HPDE6-E6E7 (cell line): ENCODE measurements around the gene CLASP1.

Experiments used
- DNase-seq: peaks from one replicate; pipeline ENCODE4 v3.0.0; 2011; ENCODE audit warnings: missing footprints; ENCODE audit errors: extremely low spot score

CLASP1 gene

DNA sequence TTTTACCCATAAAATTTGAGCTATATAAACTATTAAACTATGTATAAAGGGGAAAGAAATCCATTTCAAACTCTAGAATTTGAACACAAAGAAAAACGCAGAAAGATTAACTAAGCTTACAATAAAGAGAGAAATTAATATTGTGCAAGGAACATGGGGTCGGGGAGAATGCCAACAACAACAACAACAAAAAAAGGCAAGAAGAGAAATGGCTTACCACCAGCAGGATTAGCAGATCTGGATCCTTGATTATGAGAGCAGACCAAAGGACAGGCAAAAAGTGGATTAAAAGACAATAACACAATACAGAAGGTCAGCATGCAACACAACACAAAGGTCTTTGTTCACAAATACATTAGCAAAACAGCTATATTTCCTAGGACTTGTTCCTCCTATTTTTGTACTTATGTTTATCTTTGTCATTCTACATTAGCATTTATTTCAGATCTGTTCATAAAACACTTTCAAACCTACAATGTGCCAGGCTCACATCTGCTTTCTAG, 222.0 kb downstream of the CLASP1 start:
- DNase-seq: no peak

DNA sequence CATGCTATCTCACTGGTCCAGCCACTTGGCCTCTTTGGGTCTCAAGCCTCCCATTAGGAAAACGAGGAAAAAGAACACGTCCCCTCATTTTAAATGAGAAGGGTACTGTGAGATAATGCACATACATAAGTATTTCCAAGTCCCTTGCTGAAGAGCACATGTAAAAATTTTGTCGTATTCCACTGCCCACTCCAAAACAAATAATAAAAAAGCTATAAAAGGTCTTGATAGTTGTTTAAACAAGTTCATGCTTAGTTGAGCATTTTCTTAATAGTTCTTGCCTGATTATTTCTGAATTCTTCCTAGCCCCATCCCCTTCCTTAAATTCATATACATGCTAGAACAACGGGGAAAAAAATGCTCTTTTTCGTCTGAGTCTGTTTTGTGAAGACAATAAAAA, 228.8 kb downstream of the CLASP1 start:
- DNase-seq: no peak

DNA sequence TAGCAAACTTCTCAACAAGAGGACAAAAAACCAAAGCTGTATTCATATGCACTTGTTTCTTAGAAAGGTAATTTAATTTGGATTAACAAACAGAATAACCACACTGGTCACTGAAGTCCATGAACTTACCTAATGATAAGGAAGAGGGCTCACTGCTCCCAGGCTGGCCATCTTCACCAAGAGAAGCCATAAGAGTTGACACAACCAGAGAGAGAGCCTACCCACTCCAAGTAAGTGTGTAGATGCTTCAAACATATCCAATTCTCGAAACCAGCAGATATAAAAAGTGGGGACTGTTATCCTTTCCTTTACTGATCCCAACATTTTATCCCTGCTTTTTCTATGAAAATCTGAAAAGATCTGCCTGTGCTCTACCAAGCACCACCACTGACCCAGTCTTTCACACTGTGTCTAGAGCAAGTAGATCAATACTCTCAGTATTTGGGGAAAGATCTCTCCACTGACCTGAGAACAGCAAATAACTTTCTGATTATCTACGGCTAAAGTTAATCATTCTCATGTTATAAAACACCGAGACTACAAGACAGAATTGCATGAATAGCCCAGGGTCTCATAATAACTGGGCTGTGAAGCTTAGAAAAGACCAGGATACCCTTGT, 230.1 kb downstream of the CLASP1 start:
- no peak for DNase-seq

DNA sequence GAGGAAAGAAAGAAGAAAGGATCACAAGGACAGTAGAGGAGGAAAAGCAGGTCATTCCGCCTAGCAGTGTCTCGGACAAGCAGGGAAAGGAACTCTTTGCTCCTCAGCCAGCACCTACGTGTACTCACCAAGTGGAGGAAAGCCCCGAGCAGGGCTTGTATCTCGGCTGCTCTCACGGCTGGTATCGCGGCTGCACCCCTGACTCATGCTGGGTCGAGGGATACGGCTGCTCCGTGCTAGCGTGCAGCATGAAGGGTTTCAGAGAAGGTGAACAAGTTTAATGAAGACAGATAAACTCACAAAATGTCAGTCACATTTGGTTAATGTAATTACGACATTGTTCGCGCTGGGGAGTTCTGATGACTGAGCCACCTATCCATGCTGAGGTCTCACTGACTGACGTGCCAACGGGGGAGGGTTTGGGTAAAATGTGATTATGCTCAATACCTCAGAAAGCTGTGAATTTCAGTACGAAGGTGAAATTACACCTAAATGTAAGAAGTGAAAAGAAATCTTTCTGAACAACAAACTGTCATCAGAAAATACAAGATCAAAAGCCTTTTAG, 230.7 kb downstream of the CLASP1 start:
- no peak for DNase-seq

DNA sequence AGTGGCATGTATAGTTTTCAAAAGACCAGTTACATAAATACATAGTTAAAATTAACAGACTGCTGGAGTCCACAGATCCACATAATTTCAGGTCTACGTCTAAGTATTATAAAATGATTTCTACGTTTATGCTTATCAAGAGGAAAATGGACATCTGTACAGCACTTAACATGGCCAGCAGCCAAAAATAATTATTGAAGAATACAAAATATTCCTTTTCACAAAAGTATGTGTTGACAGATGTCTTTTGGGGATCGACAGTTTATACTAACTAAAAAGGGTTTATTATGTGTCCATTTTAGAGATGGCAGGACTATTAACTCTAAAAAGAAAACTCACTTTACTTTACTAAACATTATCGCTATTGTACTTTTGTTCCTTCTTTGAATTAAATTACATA, 231.4 kb downstream of the CLASP1 start:
- no peak for DNase-seq

DNA sequence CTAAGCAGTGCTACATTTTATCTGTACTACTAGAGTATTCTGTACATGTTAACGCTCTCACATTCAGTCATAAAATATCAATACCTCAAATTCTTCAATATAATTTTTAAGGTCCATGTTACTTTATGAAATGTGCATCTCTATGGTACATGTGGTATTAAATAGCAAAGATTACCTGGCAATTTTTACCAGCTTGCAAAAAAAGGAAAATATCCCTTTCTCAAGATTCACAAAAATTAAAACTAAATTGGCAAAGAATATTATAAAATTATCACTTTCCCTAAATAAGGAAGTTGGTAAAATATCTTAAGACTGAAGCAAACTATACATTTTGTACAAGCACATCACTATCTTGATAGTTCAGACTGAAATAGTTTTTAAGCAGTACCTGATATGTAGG, 233.5 kb downstream of the CLASP1 start:
- no peak for DNase-seq

DNA sequence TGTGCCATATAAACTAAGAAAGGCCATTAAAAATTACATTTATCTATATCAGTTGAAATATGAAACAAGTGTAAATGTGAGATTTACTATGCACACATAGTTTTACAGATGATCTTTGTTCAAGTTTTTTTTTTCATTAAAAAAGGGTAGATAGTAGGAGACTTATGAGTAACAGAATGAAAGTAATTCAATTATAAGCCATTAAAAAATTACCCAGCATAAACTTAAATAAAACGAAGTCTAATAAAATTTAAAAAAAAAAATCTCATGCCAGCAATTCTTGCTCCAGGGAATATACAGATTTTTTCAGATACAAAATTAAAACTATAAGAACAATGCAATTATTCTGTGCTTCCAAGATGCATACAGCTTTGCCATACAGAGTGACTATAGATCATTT, 236.9 kb downstream of the CLASP1 start:
- DNase-seq: no peak

DNA sequence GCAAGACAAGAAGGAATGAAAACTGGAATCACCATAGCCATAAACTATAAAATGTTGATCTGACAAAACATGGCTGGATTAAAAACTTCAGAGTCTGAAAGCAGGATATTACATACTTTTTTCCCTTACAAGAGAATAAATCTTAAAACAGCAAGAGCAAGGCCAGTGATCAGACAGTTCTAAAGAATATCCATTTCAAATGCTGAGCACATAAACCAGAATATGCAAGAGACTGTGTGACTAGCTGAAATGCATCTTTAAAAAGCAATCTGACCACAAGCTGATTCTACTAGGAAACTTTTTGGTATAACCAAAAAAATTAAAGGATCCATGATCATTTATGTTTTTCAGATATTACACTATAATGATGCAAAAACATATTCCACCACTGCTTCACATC, 239.3 kb downstream of the CLASP1 start:
- DNase-seq: no peak

DNA sequence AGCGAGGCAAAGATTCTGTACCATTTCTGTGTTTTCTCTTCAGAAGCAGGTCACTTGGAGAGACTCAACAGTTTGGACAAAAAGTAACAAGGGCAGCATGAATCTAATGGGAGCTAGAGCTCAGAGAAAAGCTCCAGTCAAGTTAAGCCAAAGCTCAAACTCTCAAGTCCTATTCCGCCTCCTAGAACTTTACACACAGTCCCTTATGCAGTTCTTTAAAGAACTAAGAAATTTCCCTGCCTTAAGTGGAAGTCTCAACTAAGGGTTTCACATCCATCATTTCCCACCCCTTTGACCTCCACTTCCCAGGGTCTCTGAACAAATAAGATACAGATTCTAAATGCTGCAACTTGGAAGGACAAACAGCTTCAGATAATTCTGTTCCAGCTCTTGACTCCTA, 239.9 kb downstream of the CLASP1 start:
- DNase-seq: no peak

DNA sequence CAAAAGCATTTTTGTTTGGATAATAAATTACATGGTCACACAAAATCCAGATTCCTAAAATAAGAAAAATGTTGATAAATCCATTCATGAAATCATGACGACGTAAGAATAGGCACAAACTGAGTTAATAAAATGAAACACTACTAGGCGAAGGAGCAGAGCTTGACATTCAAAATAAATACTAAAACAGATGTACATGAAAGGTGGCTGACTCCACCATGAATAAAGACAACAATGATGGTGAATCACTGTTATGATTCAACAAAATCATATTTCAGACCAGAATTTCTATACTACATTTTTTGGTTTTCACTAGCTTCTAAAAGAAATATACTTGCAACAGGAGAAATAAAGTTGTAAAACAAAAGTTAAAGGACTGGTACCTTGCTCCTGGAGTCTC, 240.6 kb downstream of the CLASP1 start:
- no peak for DNase-seq

DNA sequence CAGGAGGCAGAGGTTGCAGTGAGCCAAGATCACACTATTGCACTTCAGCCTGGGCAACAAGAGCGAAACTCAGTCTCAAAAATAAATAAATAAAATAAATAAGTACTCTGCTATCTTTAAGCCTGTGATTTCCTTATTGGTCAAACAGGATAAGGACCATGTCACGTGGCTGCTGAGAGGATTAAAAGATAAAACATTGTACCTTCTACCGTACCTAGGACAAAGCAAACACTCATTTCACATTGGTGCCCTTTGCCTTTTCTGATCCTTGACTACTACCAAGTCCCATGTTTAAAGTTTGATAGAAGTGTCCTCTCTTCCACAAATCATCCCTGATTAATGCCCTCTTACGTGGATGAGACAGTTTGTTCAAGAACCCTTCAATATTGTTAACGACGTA, 244.0 kb downstream of the CLASP1 start:
- DNase-seq: no peak

DNA sequence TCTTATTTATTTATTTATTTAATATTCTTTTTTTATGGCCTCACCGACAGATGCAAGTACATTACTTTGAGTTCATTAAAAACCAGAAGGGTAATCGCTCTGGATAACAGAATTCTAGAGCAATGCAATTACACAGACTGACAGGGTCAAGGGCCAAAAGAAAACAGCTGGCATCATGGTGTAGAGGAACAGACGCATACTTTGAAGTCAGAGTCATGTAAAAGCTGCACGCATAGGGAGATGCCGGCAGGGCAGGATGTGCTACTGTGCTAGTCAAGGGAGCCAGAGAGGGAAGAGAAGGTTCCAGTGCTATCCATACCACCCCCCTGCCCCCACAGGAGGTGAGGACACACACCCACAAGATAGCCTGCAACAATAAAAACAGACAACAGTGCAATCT, 249.1 kb downstream of the CLASP1 start:
- DNase-seq: no peak

DNA sequence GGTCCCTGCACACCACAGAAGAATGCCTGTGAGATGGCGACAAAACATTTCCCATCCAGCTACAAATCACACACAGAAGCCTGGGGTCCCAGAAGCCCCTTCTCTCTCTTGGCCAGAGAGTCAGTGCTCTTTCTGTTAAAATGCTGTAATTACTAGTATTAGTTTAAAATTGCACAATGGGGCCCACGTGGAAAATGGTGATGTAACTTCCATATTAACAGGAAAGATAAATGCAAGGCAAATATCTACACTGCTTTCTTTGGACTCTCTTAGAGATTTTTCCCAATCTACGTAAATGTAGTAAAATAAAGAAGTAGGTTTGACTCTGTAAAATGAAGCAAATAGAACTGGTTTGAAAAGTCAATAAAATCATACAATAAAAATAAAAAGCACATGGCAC, 250.4 kb downstream of the CLASP1 start:
- DNase-seq: no peak

DNA sequence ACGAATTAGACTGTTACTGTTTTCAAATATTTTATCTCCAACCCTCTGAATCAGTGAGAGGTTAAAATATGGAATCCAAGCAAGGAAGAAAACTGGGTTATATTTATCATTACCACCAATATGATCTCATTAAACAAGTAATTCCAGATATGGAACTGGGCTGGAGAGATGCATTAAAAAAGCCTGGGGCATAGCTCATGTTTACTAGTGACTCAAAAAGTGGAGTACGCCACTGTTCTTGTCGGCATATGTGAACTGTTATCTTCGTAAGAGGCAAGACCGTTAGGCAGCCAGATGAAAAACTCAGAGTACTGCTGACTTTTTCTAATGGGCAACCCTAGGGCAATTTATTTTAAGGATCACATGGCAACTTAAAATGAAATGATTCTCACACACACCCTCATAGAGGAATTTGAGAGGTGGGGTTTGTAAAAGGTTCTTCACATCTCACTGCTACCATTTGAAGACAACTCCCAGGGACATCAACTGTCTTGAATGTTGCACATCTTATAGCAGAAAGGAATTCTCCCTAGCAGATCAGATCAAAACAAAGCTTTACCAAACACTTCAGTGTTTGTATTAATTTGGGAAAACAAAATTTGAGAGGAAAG, 259.1 kb downstream of the CLASP1 start:
- DNase-seq: no peak

DNA sequence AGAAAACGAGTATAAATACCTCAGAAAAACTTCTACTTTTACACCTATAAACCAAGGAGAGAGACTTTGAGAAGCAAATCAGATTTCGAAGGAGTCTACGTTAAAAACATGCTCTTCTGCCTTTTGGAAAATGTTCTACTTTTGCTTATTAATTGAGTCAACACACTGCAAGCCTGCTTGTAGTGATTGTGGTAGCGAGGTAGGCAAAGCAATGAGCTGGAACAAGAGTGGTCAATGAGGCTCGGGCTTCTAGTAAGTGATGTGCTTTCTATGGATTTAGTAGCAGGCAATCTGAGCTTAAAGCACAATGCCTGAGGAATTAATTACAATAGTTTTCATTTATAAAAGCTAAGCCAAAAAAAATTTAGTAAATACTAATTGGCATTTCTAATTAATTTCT, 260.9 kb downstream of the CLASP1 start:
- no peak for DNase-seq

DNA sequence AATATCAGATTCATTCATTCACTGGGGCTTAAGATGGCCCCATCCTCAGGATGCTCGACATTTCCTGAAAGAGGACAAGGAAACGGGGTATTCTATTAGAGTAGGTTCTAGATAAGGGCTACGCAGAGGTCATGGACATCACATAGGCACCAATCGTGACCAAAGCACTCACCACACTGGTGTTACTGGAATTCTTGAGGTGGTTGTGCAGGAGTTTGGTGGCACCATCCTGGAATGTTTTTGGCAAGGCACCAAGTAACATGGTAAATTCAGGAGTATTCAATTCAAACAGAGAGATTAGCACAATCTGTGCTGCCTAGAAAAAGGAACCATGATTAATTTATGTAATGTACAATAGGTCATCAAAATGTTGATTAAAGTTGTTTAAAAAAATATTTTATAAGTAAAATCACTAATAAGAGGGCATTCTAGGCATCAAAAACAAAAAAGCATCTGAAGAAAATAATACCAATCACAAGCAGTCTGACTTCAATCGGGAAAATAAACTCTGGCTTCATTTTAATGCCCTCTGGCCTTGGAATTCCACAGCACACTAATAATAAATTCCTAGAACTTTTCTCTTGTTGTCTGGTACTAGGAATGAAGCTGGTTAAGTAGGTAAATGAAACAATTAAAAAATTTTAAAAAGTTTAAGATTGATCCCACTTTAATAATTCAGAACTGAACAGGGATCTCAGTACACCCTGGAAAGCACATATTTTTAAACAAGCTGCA, 261.5 kb downstream of the CLASP1 start:
- DNase-seq: no peak

DNA sequence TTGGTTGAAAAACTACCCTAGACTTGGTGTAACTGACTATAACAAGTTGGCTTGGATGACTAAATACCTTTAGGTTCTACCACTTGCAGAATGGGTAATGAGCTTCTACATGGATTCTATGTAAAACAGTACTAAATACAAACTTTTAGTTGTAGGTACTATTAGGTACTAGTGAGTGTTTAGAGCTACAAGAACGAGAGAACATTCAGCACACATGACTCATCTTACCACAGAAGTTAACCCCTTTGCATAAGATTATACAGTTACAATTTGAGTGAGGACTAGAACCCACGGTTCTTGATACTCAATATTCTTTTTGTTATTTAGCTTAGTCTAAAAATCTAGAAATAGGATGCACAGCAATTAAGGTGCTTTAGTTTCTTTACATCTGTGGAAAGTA, 262.6 kb downstream of the CLASP1 start:
- no peak for DNase-seq

DNA sequence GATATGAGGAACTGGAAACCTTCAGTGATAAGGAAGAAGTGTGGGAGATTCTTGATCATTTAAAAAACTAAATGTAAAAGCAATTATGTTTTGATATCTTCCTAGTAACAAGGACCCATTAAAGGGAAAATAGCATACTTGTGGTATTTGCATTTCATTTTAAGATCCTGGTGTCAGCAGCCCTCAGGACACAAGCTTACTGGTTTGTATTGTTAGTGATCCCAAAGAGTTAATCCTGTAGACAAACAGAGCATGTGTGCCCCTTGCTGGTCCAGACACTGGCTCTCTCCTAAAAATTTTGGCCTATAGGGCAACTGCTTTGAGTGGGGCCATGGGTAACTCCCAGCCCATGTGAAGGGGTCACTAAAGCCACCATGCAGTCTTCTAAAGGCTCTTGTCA, 263.2 kb downstream of the CLASP1 start:
- DNase-seq: no peak

DNA sequence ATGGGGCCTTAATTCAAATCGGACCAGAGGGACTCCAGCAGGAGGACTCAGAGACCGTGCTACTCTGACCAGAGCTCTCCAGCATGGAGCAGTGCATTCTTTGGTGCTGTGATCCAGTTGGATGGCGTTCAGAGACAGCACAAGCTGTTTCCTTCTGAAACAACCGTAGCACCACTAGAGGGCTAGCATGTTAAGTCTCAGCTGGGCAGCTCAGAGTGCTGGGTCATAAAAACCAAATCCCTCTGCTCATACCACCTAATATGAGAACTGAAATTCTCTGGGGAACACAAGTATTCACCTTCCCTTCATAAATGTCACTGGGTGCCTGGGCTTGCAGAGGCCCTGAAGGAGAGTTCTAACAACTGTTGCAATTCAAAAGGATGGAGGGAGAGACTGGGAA, 266.5 kb downstream of the CLASP1 start:
- DNase-seq: no peak

DNA sequence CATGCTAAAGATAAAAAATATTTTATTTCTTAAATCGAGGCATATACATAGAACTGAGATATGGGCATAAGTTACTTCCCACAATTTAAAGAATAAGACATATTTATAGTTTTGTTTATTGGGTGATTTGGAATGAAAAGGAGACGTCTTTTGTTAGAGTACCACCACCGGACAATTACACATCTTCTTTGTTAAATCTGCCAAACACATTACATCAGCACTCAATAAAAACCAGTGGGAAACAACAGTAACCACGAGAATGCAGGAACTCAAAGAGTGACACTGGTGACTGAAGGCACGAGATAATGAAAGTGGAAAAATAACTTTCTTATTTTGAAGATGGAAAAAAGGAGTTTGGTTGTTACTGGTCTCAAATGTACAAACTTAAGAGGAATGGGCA, 271.6 kb downstream of the CLASP1 start:
- no peak for DNase-seq

DNA sequence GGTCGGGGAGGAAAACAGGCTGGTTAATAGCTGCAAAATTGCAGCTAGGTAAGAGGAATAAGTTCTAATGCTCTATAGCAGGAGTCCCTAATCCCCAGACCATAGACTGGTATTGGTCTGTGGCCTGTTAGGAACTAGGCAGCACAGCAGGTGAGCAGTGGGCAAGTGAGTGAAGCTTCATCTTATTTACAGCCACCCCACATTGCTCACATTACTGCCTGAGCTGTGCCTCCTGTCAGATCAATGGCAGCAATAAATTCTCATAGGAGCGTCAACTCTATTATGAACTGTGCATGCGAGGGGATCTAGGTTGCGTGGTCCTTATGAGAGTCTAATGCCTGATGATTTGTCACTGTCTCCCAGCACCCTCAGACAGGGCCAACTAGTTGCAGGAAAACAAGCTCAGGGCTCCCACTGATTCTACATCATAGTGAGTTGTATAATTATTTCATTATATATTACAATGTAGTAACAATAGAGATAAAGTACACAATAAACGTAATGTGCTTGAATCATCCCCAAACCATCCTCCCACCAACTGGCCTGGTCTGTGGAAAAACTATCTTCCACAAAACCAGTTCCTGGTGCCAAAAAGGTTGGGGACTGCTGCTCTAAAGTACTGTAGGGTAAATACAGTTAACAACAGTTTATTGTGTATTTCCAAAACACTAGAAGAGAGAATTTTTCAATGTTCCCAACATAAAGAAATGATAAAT, 272.6 kb downstream of the CLASP1 start:
- no peak for DNase-seq

DNA sequence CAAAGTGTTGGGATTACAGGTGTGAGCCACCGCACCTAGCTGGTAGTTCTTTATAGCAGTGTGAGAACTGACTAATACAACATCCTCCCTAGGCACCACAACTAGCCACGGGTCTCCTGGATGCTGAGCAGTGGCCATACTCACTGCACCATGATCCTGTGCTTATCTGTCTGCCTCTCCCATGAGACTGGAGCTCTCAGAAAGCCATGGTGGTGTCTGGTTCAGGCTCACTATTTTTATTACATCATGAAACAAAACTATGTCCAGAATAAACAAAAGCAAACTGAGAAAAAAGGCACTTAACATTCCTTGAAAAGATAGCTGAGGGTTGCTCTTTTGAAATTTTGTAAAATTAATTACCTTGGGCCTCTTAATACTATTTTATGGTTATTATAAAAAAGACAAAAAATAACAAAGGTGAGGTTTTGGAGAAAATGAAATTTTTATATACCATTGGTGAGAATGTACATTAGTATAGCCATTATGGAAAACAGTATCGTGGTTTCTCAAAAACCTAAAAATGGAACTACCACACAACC, 273.6 kb downstream of the CLASP1 start:
- DNase-seq: no peak
